COLO668 (cell line): ENCODE results near the gene WTIP.

Experiments
- DNase-seq: peaks from one replicate; lab custom pipeline; 2025; ENCODE audit not compliant: unreplicated experiment; lab: John Stamatoyannopoulos, UW

Gene WTIP

GRCh38 chr19:34559045-34559444 is 77.5 kb downstream of the WTIP start:
- no peak for DNase-seq

GRCh38 chr19:34560229-34560628 is 78.7 kb downstream of the WTIP start:
- DNase-seq: no peak
